HG03457 (cell line): ENCODE data around the gene RHBDL1.
A peak's percentile ranks its signal among the peaks of the same experiment; 100 is the strongest.
"Not testable (repeated sequence)": the region's sequence is repeated elsewhere in the genome, so short reads cannot be mapped to it uniquely, and the experiment has no call there.

Experiments
- ATAC-seq: cut with Tn5 transposase; IDR thresholded peaks from one replicate; pipeline ENCODE4 v1.9.1; 2021; ENCODE audit warnings: moderate number of reproducible peaks; ENCODE audit not compliant: unreplicated experiment

RHBDL1 gene

GRCh38 chr16:684071-684794 lies 8.8 kb downstream of the RHBDL1 start, which contains the start of gene JMJD8:
JMJD8 (minus strand) TSS chr16:684334; CDS start chr16:684319, 15 bp downstream.
- peak; percentile 43 for ATAC-seq

DNA sequence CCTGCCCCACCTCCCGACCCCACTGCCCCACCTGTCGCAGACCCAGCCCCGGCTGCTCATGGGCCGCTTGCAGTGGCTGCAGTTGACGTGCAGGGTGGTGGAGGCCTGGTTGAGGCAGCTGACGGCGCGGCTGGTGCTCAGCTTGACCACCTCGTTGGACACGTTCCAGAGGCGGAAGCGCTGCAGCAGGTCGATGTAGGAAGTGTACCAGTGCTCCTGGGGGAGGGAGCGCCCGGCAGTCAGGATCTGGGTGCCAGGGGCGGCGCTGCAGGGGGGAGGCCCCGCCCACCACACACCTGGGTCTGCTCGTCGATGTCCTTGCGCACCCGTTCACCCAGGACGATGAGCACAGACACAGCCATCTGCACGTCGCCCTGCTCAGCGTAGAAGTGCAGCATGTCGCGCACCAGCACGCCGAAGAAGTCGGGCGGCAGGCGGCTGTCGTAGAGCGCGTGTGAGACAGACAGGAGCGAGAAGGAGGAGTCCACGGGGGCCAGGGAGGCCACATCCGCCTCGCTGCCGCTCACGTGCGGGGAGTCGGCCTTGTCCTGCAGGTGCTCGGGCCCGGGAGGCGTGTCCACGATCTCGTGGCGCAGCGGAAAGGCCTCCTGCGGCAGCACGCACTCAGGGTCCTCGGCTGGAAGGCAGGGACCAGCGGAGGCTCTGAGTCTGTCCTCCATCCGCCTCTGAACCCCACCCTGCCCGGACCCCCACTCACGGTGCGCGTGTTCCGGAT lies 9.7 kb downstream of the RHBDL1 start:
- no peak for ATAC-seq

GRCh38 chr16:685967-686366 lies 10.5 kb downstream of the RHBDL1 start:
- no peak for ATAC-seq

- ATAC-seq: no peak
These were observed 11.2 kb downstream of the RHBDL1 start for GRCh38 chr16:686459-687260.

DNA sequence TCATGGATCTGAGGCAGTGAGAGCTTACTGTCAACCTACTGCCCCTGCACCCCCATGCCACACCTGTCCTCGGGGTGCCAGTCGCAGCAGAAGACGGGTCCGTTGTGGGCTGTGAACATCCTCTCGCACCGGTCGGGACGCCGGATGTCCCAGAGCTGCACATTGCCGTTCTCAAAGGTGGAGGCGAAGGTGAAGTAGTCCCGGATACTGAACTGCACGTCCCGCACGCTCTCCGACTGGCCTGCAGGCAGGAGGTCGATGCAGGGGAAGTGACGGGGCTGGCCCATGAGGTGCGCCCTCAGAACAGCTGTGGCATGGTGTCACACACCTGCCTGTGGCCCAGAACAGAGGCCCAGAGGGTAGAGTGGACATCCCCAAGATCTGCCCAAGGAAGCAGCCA lies 12.0 kb downstream of the RHBDL1 start:
- no peak for ATAC-seq

- ATAC-seq: no peak
These were observed 13.9 kb downstream of the RHBDL1 start for GRCh38 chr16:689175-689897.

DNA sequence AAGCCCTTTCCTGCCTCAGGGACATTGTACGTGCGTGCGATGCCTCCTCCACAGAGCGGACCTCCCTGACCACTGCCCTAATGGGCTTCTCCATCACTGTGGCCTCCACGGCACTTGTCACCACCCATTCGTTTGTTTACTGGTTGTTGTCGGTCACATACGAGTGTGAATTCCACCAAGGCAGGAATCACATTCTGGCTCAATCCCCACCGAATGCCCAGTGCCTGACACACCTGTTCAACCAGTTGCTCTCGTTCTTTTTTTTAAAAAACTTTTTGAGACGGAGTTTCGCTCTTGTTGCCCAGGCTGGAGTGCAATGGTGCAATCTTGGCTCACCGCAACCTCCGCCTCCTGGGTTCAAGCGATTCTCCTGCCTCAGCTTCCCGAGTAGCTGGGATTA lies 15.8 kb downstream of the RHBDL1 start:
- ATAC-seq: not testable (repeated sequence)

GRCh38 chr16:692356-693108 lies 17.1 kb downstream of the RHBDL1 start:
- ATAC-seq: no peak

DNA sequence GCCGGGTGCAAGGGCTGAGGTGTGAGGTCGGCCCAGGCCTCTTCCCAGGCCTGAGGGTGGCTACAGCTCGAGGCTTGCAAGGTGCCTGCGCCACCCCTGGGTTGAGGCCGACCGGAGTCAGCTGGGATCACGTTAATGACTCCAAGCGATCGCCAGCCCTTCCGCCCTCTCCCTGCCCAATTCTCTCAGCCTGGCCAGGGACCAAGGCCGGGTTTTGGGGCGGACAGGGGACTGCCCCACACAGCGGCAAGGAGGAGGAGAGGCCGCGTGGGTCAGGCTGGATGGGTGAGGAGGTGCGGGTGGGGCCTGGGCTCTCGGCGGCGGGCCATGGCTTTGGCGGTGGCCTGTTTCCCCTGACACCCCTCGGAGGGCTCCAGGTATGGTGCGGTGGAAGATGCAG lies 17.9 kb downstream of the RHBDL1 start:
- no peak for ATAC-seq

DNA sequence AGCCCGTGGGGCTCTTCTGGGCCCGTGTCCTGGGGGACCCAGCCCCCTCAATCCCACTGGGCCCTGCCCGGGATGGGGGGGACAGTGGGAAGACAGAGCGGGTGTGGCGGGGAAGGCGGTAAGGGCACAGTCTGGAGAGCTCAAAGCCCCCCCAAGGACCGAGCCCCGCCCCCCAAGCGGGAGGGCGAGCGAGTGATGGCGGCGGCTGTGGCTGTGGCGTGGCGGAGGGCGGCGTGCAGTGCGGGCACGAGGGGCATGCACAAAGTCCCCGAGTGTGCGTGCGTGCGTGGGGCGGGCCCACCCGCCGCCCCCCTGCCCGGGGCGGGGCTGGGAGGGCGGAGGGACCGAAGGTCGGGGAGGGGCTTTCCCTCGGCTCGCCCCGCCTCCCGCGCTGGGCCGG lies 18.3 kb downstream of the RHBDL1 start:
- no peak for ATAC-seq

GRCh38 chr16:694187-694862 lies 18.9 kb downstream of the RHBDL1 start:
- ATAC-seq: no peak

- ATAC-seq: no peak
These were observed 19.4 kb downstream of the RHBDL1 start for GRCh38 chr16:694863-695354.

- no peak for ATAC-seq
These were observed 20.1 kb downstream of the RHBDL1 start for GRCh38 chr16:695355-696089.

- ATAC-seq: no peak
These were observed 23.6 kb downstream of the RHBDL1 start for GRCh38 chr16:698911-699671.

DNA sequence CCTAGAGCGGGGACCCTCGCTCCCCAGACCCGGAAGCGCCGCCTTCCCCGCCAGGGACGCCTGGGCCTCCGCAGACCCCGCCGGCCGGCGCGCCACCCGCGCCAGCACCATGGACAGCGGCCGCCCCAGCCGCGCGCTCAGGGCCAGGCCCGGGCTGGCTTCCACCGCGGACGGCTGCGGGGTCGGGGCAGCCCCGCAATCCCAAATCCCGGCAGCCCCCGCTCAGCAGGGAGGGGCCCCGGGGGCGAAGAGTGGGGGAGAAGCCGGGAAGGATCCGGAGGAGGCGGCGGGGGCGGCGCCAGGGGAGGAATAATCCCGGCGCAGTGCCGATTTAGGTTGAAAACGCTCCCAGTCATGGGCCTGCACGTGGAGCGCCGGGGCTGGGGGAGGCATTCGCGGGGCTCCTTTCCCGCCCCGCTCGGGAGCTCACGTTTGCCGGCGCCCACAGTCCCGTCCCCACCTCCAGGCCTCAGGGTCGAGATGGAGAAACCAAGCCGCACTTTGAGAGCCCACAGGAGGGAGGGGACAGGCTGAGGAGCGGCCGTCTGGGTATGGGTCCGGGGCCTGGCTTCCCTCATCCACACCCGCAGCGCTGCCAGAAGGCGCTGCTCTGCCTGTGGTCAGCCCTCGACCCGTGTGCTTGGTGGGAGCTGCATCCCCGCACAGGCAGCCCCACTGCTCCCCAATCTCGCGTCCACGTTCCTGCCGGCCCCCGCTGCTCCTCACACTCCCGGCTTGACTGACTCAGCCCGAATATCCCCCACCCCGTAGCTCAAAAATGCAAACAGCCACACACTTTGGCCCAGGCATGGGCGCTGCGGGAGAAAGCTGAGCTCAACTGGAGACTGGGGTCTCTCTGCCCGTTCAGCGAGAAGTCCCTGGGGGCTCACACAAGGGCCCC lies 25.5 kb downstream of the RHBDL1 start:
- no peak for ATAC-seq

DNA sequence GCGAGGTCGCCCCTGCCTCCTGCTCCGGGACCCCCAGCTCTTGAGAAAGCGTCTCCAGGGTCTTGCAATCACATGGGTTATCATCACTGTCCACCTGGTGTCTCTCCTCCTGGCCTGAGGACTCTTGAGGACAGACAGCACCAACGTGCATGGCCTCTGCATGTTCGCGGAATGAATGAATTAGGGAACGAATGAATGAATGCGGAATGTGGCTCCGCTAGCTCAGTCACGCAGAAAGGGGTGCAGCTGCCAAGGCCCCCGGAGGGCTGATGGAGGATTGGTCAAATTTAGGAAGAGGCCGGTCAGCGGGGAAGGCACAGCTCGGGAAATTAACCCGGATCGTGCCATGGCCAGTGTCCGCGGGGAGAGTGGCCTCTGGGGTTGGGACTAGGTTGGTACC lies 26.9 kb downstream of the RHBDL1 start:
- no peak for ATAC-seq

DNA sequence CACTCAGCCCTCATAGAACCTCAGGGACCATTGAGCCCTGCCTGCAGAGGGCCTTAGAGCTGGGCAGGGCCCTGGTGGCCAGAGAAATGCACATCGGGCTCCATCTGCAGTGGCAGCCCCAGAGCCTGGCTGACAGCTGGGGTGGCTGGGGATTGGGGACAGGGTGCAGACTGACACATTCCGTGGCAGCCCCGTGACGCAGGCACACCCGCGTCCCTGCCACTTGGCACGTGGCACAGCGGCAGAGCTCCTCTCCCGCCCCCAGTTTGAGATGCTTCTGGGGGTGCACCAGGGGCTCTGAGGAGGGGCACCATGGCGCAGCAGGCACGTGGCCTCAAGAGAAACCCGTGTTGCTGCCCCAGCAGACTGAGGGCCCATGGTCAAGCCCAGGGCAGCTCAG lies 27.9 kb downstream of the RHBDL1 start:
- no peak for ATAC-seq
